HFFc6 (cell line): ENCODE results near the gene DBF4B. TPM values are rescaled to one million over a fixed set of nuclear protein-coding genes. Genes with fewer than 3 reads are reported as not detected.
"Not testable (repeated sequence)": the region's sequence is repeated elsewhere in the genome, so short reads cannot be mapped to it uniquely, and the experiment has no call there.

Experiments used
- DNase-seq: peaks from one replicate; pipeline ENCODE4 v3.0.0-alpha.2; 2018
- H3K27ac Mint-ChIP-seq: 2 replicates; pipeline ENCODE4 v1.8.0; 2020; ENCODE audit warnings: mild to moderate bottlenecking, mixed read lengths
- H3K27me3 Mint-ChIP-seq: 2 replicates; pipeline ENCODE4 v1.8.0; 2021; ENCODE audit warnings: mild to moderate bottlenecking, moderate library complexity, mixed read lengths; ENCODE audit not compliant: insufficient read depth
- H3K36me3 Mint-ChIP-seq: 2 replicates; pipeline ENCODE4 v1.8.0; 2021; ENCODE audit warnings: low read depth, mixed read lengths
- H3K4me1 Mint-ChIP-seq: 2 replicates; pipeline ENCODE4 v1.8.0; 2020; ENCODE audit warnings: low read depth, mixed read lengths
- H3K4me3 Mint-ChIP-seq: 2 replicates; pipeline ENCODE4 v1.8.0; 2020; ENCODE audit warnings: mild to moderate bottlenecking, moderate library complexity, mixed read lengths
- H3K9me3 Mint-ChIP-seq: 2 replicates; pipeline ENCODE4 v1.8.0; 2020; ENCODE audit warnings: mild to moderate bottlenecking, mixed read lengths
- total RNA-seq, 6 experiments: library from RNA; stranded (reverse); fragmentation: NEBNext Ultra II Directional; extraction: Animal tissue kit (Norgen Biotek cat#: 25700); gene quantifications; 2 replicates in 1 of 6; 3 replicates in 5 of 6; pipeline ENCODE4 v1.2.3, GENCODE V29; 2021
- TF ChIP-seq, protein P1 (sequence below): fragments of 200-600 bp; sonication (generic); IDR thresholded peaks from 2 replicates; pipeline ENCODE4 v1.5.0; 2021; ENCODE audit warnings: antibody characterized with exemption, mild to moderate bottlenecking

The DBF4B gene
- total RNA-seq, 6 experiments from 2014 or later: 5.5 to 11.9 (median 10.8) TPM

- H3K27me3 Mint-ChIP-seq: no peaks in the 10 kb centered on the region
- peaks cover 25% of the 10 kb centered on the region for H3K4me1 Mint-ChIP-seq
- no peaks in the 10 kb centered on the region for H3K9me3 Mint-ChIP-seq
- no peak overlapping the region for H3K4me3 Mint-ChIP-seq
- H3K27ac Mint-ChIP-seq: no peak overlapping the region
- H3K36me3 Mint-ChIP-seq: no peaks in the 10 kb centered on the region
- TF ChIP-seq, protein P1, sequence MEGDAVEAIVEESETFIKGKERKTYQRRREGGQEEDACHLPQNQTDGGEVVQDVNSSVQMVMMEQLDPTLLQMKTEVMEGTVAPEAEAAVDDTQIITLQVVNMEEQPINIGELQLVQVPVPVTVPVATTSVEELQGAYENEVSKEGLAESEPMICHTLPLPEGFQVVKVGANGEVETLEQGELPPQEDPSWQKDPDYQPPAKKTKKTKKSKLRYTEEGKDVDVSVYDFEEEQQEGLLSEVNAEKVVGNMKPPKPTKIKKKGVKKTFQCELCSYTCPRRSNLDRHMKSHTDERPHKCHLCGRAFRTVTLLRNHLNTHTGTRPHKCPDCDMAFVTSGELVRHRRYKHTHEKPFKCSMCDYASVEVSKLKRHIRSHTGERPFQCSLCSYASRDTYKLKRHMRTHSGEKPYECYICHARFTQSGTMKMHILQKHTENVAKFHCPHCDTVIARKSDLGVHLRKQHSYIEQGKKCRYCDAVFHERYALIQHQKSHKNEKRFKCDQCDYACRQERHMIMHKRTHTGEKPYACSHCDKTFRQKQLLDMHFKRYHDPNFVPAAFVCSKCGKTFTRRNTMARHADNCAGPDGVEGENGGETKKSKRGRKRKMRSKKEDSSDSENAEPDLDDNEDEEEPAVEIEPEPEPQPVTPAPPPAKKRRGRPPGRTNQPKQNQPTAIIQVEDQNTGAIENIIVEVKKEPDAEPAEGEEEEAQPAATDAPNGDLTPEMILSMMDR: peak; percentile 85
- peak; percentile 13 for DNase-seq
Observed at GRCh38 chr17:44672479-44673093, 35.9 kb upstream of the DBF4B start.

GRCh38 chr17:44673893-44674292 lies 34.6 kb upstream of the DBF4B start:
- no peak for DNase-seq
- H3K27ac Mint-ChIP-seq: no peak overlapping the region
- H3K9me3 Mint-ChIP-seq: no peaks in the 10 kb centered on the region
- TF ChIP-seq, protein P1: no peak
- no peak overlapping the region for H3K4me3 Mint-ChIP-seq
- H3K4me1 Mint-ChIP-seq: peaks cover 34% of the 10 kb centered on the region
- peaks cover 3% of the 10 kb centered on the region; the same call in 1 of the 2 replicates for H3K36me3 Mint-ChIP-seq
- H3K27me3 Mint-ChIP-seq: no peaks in the 10 kb centered on the region

DNA sequence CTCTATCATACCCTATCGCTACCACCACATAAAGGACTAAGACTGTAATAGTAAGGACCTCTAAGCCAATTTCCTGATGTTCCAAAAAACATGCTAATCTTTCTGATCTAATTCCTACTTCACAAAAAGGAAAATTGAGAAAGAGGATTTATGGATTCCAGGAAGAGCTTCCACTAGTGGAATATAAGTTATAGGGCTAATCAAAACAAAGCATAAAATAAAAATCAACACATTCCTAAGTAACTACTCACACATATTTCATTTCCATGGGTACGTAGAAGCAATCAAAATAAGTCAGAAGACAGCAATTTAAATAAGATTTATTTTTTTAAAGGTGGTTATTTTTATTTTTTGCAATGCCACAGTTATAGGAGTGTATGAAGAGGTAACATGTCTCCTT lies 31.3 kb upstream of the DBF4B start:
- TF ChIP-seq, protein P1: no peak
- Mint-ChIP-seq H3K4me3 (peak overlapping the region; percentile 32; the same call in 1 of the 2 replicates), H3K9me3 (no peaks in the 10 kb centered on the region), H3K27ac (peak overlapping the region; percentile 64), H3K4me1 (peaks cover 35% of the 10 kb centered on the region), H3K36me3 (peaks cover 4% of the 10 kb centered on the region; the same call in 1 of the 2 replicates), H3K27me3 (no peaks in the 10 kb centered on the region; the same call in 1 of the 2 replicates)
- peak; percentile 51 for DNase-seq

GRCh38 chr17:44683303-44683702 lies 25.2 kb upstream of the DBF4B start:
- H3K4me1 Mint-ChIP-seq, H3K27me3 Mint-ChIP-seq, DNase-seq, H3K9me3 Mint-ChIP-seq, H3K4me3 Mint-ChIP-seq, H3K27ac Mint-ChIP-seq: not testable (repeated sequence)
- peaks cover 16% of the 10 kb centered on the region for H3K36me3 Mint-ChIP-seq

DNA sequence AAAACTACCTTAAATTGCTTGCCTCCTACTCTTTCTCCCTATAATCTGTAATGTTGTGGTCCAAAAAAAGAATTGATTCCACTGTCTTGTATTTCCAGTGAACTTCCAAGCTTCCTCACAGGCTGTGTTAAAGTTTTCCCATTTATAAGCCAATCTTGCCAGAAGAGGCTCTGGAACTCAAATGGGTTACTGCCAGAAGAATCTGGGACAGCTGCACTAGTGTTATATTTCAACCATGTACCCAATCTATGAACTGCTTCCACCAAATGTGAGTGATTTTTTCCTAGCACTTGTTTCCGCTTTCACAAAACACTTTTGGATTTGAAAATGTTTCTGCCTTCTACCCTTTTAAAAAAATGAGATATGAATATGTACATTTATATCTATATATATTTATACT lies 20.7 kb upstream of the DBF4B start:
- no peak for DNase-seq
- no peak overlapping the region for H3K4me3 Mint-ChIP-seq
- TF ChIP-seq, protein P1: no peak
- no peak overlapping the region for H3K27ac Mint-ChIP-seq
- peaks cover 17% of the 10 kb centered on the region for H3K4me1 Mint-ChIP-seq
- peaks cover 11% of the 10 kb centered on the region for H3K36me3 Mint-ChIP-seq
- no peaks in the 10 kb centered on the region for H3K9me3 Mint-ChIP-seq
- H3K27me3 Mint-ChIP-seq: no peaks in the 10 kb centered on the region

DNA sequence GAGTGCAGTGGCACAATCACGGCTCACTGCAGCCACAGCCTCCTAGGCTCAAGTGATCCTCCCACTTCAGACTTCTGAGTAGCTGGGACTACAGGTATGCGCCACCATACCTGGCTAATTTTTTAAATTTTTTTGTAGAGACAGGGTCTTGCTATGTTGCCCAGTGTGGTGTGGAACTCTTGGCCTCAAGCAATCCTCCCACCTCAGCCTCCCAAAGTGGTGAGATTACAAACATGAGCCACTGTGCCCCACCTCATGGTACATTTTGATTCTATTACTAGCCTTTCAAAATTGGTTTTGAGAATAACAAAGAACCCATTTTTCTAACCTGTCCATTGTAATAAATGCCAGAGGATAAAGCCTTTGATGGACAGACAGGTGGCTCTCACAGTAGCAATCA lies 20.3 kb upstream of the DBF4B start:
- H3K9me3 Mint-ChIP-seq: no peaks in the 10 kb centered on the region
- TF ChIP-seq, protein P1: no peak
- DNase-seq: no peak
- H3K27me3 Mint-ChIP-seq: no peaks in the 10 kb centered on the region
- 0 out of 2 replicates have a peak overlapping the region, but pooled peaks have one; percentile 98 for H3K27ac Mint-ChIP-seq
- H3K4me1 Mint-ChIP-seq: peaks cover 17% of the 10 kb centered on the region
- peak overlapping the region; percentile 98 for H3K4me3 Mint-ChIP-seq
- H3K36me3 Mint-ChIP-seq: peaks cover 11% of the 10 kb centered on the region
